Inferior parietal cortex (tissue), 1 donor: ENCODE measurements around the gene AQP4.
A peak's percentile ranks its signal among the peaks of the same experiment; 100 is the strongest.

Experiments
- DNase-seq: peaks from one replicate; pipeline ENCODE4 v3.0.0-alpha.2; 2016; ENCODE audit errors: extremely low spot score

The AQP4 gene

GRCh38 chr18:26839609-26840008, 25.9 kb downstream of the AQP4 start:
- DNase-seq = no peak

DNA sequence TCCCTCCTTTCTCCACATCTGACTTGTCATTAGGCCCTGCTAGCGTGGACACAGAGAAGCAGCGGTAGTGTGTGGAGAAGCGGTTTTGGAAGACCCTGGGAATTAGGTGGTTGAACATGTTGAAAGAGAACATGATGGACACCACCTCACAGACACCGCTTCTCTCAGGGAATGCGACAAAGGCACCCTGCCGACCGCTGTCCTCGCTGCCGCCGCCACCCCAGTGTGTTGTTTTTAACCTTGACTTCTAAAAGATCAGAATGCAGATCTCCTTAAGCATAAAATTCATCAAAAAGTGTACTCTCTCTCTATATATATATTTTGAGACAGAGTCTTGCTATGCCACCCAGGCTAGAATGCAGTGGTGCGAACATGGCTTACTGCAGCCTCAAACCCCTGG, 33.2 kb downstream of the AQP4 start:
- DNase-seq = no peak

DNA sequence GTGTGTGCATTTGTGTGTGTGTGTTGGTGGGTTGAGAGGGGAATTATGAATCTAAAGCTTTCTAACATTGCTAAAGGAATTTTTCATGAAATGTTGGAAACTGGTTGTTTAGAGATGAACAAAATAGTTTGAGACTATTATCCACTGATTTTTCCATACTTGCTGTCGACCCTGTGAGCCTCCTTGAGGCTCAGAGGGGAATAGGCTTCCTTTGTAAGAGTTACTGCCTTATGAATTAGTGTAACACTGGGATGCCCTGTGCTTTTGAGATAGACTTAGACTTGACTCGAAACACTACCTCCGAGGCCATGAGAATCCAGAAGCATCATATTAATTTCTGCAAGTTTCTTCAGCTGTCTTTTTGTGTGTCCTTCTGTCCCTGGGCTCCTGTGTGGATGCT, 37.9 kb downstream of the AQP4 start:
- DNase-seq = no peak

GRCh38 chr18:26826656-26827235, 38.8 kb downstream of the AQP4 start:
- no peak for DNase-seq

GRCh38 chr18:26821181-26821580, 44.3 kb downstream of the AQP4 start:
- no peak for DNase-seq

DNA sequence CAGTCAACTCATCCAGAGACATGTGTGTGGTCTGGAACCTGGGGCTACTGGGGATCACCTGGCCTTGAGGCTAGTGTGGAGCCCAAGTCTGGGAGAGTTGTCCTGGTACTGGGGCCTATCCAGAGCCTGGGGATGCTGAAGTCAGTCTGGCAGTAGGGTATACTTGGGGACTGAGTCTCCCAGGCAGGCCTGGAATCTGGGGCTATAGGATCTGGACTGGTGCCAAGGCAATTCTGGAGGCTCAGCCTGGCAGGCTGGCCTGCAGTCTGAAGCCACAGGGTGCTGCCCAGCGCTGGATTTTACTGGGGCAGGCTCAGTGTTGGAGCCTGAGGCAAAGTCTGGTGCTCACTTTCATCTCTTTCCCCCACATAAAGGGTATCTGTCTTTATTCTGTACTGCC, 46.5 kb downstream of the AQP4 start:
- no peak for DNase-seq

DNA sequence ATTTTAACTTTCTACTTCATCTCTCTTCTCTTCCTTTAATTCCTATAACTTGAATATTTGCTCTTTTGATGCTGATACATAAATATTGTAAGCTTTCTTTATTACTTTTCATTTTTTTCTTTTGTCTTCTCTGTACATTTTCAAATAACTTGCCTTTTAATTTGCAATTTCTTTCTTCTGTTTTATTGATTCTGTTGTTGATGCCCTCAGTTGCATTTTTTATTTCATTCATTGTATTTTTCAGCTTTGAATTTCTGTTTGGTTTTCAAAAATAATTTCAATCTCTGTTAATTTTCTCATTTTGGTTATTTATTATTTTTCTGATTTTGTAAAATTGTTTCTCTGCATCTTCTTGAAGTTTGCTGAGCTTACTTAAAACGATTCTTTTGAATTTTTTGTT, 47.0 kb downstream of the AQP4 start:
- no peak for DNase-seq

- peak; percentile 55 for DNase-seq
Observed at GRCh38 chr18:26813043-26813442, 52.5 kb downstream of the AQP4 start.

DNA sequence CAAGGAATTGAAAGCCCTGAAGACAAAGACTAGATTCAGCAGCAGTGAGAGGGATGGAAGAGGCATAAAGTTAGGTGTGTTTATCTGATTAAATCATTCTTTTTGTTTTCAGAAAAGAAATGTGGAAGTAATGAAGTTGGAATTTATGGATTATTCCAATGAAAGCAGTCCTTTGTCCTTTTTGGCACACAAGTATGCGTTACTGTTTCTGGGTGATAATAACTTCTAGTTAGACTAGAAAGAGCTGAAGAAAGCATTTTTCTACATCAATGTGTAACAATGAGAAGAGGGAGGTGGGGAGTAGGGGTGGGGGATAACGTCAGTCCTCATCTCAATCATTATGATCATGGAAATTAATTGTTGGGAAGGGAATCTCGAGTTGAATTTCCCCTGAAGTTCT, 53.0 kb downstream of the AQP4 start:
- no peak for DNase-seq

DNA sequence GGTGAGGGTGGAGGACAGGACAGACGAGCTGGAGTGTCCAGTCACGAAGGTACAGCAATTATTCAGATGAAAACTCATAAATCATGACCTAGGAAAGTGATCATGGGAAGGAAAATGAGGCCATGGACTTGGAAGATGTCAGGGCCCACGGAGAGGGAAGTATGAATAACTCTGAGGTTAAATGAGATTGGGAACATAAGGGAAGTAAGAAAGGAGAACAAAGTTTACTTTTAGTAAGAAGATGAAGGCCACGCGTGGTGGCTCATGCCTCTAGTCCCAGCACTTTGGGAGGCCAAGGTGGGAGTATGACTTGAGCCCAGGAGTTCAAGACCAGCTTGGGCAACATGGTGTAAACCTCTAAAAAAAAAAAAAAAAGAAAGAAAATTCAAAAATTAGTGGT, 56.2 kb downstream of the AQP4 start:
- DNase-seq = no peak

GRCh38 chr18:26806224-26806623, 59.3 kb downstream of the AQP4 start:
- DNase-seq = no peak

DNA sequence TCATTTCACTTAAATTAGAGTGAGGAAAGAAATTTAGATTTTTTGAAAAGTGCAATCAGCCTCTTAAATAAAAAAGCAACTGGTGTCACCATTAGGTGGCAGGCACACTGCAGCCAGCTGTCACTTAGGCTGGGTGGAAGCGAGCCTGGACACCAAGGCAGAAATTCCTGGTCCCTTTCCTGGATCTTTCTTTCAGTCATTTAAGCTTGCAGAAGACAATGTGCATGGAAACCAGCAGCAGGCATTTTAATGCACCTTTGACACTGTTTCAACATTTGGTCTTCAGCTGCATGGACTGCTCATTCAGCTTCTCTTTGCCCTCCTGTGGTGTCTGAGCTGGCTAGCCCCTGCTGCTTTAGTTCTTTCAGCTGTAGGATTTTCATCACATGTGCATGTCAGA, 61.0 kb downstream of the AQP4 start:
- peak; percentile 27 for DNase-seq

- no peak for DNase-seq
Observed at GRCh38 chr18:26803643-26804042, 61.9 kb downstream of the AQP4 start.

DNA sequence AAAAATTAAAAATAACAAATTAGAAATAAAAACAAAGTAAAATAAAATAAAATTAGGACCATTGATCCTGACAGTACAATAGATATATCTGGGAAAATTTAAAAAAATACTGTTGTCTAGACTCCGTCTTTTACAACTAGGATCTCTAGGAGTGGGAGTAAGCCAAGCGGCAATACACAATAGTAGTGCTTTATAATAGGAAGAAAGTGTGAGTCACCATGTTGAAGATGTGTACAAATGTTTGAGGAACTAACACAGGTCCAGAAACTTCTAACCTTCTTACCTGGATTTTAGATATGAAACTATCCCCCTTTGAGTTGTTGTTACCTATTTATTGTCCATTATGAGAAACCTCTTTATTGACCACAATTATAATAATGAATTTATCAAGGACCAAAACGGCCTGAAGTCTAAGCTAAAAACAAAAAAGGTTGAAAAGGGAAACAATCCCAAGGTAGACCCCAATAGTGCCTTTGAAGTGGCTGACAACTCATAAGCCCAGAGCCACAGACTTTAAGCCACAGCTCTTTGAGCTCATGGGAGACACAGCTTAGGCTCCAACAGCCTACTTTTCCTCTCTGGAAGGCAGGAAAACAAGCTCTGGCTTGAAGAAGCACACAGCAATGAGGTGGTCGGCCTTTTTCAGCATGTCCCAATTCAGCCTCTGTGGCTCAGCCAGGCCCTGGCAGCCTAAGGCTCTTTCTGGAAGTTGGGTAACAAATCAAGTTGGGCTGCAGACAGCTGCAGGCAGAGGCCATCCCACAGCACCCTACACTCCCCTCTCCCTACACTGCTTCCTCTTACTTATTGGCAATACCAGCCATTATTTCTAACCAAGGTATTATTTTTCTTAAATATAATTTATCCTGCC, 62.9 kb downstream of the AQP4 start:
- no peak for DNase-seq
